Liver (tissue), 9 donors: ENCODE data around the gene DDX52. TPM values are rescaled to one million over a fixed set of nuclear protein-coding genes. Genes with fewer than 3 reads are reported as not detected.

Source experiments
- DNase-seq: peaks from one replicate; pipeline ENCODE4 v3.0.0-alpha.2; 2017; ENCODE audit warnings: low spot score
- H3K27ac ChIP-seq, 2 donors: one replicate each; pipeline ENCODE4 v1.7.0; 2013; ENCODE audit warnings: inconsistent platforms in 2 of 2, low read length in 2 of 2, control low read depth in 1 of 2, low read depth in 1 of 2, mild to moderate bottlenecking in 1 of 2
- H3K27me3 ChIP-seq, 4 donors: one replicate each; pipeline versions ENCODE4 v1.6.1 to v1.7.0; 2013; ENCODE audit warnings: low read length in 3 of 4, inconsistent platforms in 1 of 4, mild to moderate bottlenecking in 1 of 4, moderate library complexity in 1 of 4; ENCODE audit not compliant: control insufficient read depth in 4 of 4, insufficient read depth in 4 of 4
- H3K36me3 ChIP-seq, 4 donors: one replicate each; pipeline versions ENCODE4 v1.6.1 to v1.7.0; 2013; ENCODE audit warnings: low read length in 3 of 4, mild to moderate bottlenecking in 3 of 4, low read depth in 1 of 4, moderate library complexity in 1 of 4; ENCODE audit not compliant: control insufficient read depth in 4 of 4, insufficient read depth in 3 of 4
- H3K4me1 ChIP-seq, 4 donors: one replicate each; pipeline versions ENCODE4 v1.6.1 to v1.7.0; 2013; ENCODE audit warnings: low read length in 3 of 4, mild to moderate bottlenecking in 3 of 4, moderate library complexity in 1 of 4; ENCODE audit not compliant: control insufficient read depth in 4 of 4, insufficient read depth in 4 of 4
- H3K4me3 ChIP-seq, 3 donors: one replicate each; pipeline versions ENCODE4 v1.6.1 to v1.7.0; 2013; ENCODE audit warnings: low read length in 3 of 3, control low read depth in 1 of 3, low read depth in 1 of 3, mild to moderate bottlenecking in 1 of 3
- H3K9ac ChIP-seq, 2 donors: one replicate each; pipeline ENCODE4 v1.7.0; 2013; ENCODE audit warnings: low read length in 2 of 2, mild to moderate bottlenecking in 2 of 2, moderate library complexity in 2 of 2, control low read depth in 1 of 2, low read depth in 1 of 2
- H3K9me3 ChIP-seq, 4 donors: one replicate each; pipeline versions ENCODE4 v1.6.1 to v1.7.0; 2013; ENCODE audit warnings: low read length in 3 of 4; ENCODE audit not compliant: control insufficient read depth in 4 of 4
- ATF3 ChIP-seq: IDR thresholded peaks from 2 replicates; pipeline ENCODE4 v1.6.1; 2016; ENCODE audit warnings: antibody characterized with exemption
- CTCF ChIP-seq: fragments of 150-350 bp; IDR thresholded peaks from 2 replicates; pipeline ENCODE4 v1.5.1; 2017; ENCODE audit warnings: improper control_type of control experiment, low read depth, low read length; ENCODE audit not compliant: missing input control
- EGR1 ChIP-seq, 2 donors: IDR thresholded peaks; 2 replicates each; pipeline ENCODE4 v1.6.1; 2016 to 2018; ENCODE audit warnings: antibody characterized with exemption in 2 of 2, low read depth in 2 of 2
- FOXA1 ChIP-seq: IDR thresholded peaks from 2 replicates; pipeline ENCODE4 v1.6.1; 2016; ENCODE audit warnings: antibody characterized with exemption
- FOXA2 ChIP-seq: IDR thresholded peaks from 2 replicates; pipeline ENCODE4 v1.6.1; 2016; ENCODE audit warnings: antibody characterized with exemption
- GABPA ChIP-seq, 2 donors: IDR thresholded peaks in 1 of 2; conservative IDR thresholded peaks in 1 of 2; 2 replicates each; pipeline ENCODE4 v1.6.1; 2016; ENCODE audit warnings: antibody characterized with exemption in 2 of 2, mild to moderate bottlenecking in 1 of 2, moderate library complexity in 1 of 2
- HNF4A ChIP-seq, 2 donors: conservative IDR thresholded peaks; 2 replicates each; pipeline ENCODE4 v1.6.1; 2016; ENCODE audit warnings: antibody characterized with exemption in 2 of 2, mild to moderate bottlenecking in 2 of 2
- HNF4G ChIP-seq: IDR thresholded peaks from 2 replicates; pipeline ENCODE4 v1.6.1; 2016; ENCODE audit warnings: antibody characterized with exemption
- JUND ChIP-seq, 2 donors: IDR thresholded peaks; 2 replicates each; pipeline ENCODE4 v1.6.1; 2016; ENCODE audit warnings: antibody characterized with exemption in 2 of 2
- MAX ChIP-seq: IDR thresholded peaks from 2 replicates; pipeline ENCODE4 v1.6.1; 2016; ENCODE audit warnings: antibody characterized with exemption
- NR2F2 ChIP-seq: IDR thresholded peaks from 2 replicates; pipeline ENCODE4 v1.6.1; 2016; ENCODE audit warnings: antibody characterized with exemption
- RAD21 ChIP-seq, 2 donors: IDR thresholded peaks; 2 replicates each; pipeline ENCODE4 v1.6.1; 2016; ENCODE audit warnings: antibody characterized with exemption in 2 of 2, mild to moderate bottlenecking in 2 of 2
- REST ChIP-seq: IDR thresholded peaks from 2 replicates; pipeline ENCODE4 v1.6.1; 2016; ENCODE audit warnings: antibody characterized with exemption, mild to moderate bottlenecking
- RXRA ChIP-seq, 2 donors: IDR thresholded peaks; 2 replicates each; pipeline ENCODE4 v1.6.1; 2017 to 2018; ENCODE audit warnings: antibody characterized with exemption in 2 of 2, mild to moderate bottlenecking in 1 of 2
- SP1 ChIP-seq: IDR thresholded peaks from 2 replicates; pipeline ENCODE4 v1.6.1; 2018; ENCODE audit warnings: antibody characterized with exemption, mild to moderate bottlenecking
- TAF1 ChIP-seq: conservative IDR thresholded peaks from 2 replicates; pipeline ENCODE4 v1.6.1; 2016; ENCODE audit warnings: antibody characterized with exemption, mild to moderate bottlenecking
- YY1 ChIP-seq: IDR thresholded peaks from 2 replicates; pipeline ENCODE4 v1.6.1; 2016; ENCODE audit warnings: antibody characterized with exemption, mild to moderate bottlenecking
- ZBTB33 ChIP-seq: IDR thresholded peaks from 2 replicates; pipeline ENCODE4 v1.6.1; 2016; ENCODE audit warnings: antibody characterized with exemption
- WGBS: extraction: QIAGEN DNeasy Blood & Tissue Kit; methylation state at CpG from one replicate; pipeline ENCODE4 v1.1.7; 2013; 5-methylcytosine and 5-hydroxymethylcytosine counted together
- polyA plus RNA-seq, 2 donors: library from polyadenylated mRNA; stranded (reverse) in 1 of 2; unstranded in 1 of 2; fragments of 200-250 nt in 1 of 2; fragments of >200 nt in 1 of 2; fragmentation: Nextera tagmentation in 1 of 2; extraction: Ambion mirVana in 1 of 2; gene quantifications; one replicate each; pipeline versions ENCODE4 v1.2.1 to v1.2.3, GENCODE V29; 2013 to 2015
- total RNA-seq, 2 donors: library from RNA; depleted of rRNA; stranded (reverse); fragments of >200 nt; gene quantifications; one replicate each; pipeline ENCODE4 v1.2.3, GENCODE V29; 2014
- donor health status: healthy.
- donor health status: healthy.
- donor health status: healthy.
- donor health status: healthy.
- donor health status: healthy.

Gene DDX52
- total RNA-seq (10 to 100 TPM; 13.9 to 14.1 TPM), polyA plus RNA-seq (1 to 10 TPM; 4.6 to 9.4 TPM)

- Histone ChIP-seq H3K27me3 (no peaks in the 10 kb centered on the region), H3K27ac (peak within 1 kb of the TSS; percentile 82 to 84), H3K4me3 (peak within 1 kb of the TSS; percentile 81 to 90 (median 90)), H3K9ac (peak within 1 kb of the TSS; percentile 85 to 90), H3K36me3 (peaks cover 0 to 13% (median 4%) of the 10 kb centered on the region in 4 donors), H3K4me1 (peaks cover 3 to 15% (median 11%) of the 10 kb centered on the region in 4 donors), H3K9me3 (no peaks in the 10 kb centered on the region)
- peak; percentile 90 for DNase-seq
- TF ChIP-seq ATF3 (no peak), MAX (peak; percentile 31), FOXA1 (no peak), EGR1 (IDR thresholded peaks at IDR 0.05; ENCODE audit: low read depth in 2 of 2) (no peak), HNF4G (no peak), HNF4A (conservative IDR thresholded peaks at IDR 0.05) (peak in 1 of 2 donors; percentile 38), TAF1 (no peak), CTCF (no peak), REST (peak; percentile 18), YY1 (peak; percentile 98), SP1 (peak; percentile 43), RAD21 (IDR thresholded peaks at IDR 0.05) (peak; percentile 26 to 33), JUND (IDR thresholded peaks at IDR 0.05) (no peak), RXRA (IDR thresholded peaks at IDR 0.05) (peak in 1 of 2 donors; percentile 49), FOXA2 (no peak), NR2F2 (no peak), ZBTB33 (peak; percentile 65), GABPA (IDR thresholded peaks at IDR 0.05 in 1 of 2, conservative IDR thresholded peaks at IDR 0.05 in 1 of 2) (peak in 1 of 2 donors; percentile 51)
- under 1% methylated on average over 43 of the region's 43 CpGs for WGBS
Observed at GRCh38 chr17:37643118-37643766, at the start of gene DDX52. DDX52 (minus strand) TSS chr17:37643446; CDS start chr17:37643420, 26 bp downstream.
